ENCODE results near the gene SCGB3A1. TPM values are rescaled to one million over a fixed set of nuclear protein-coding genes. Genes with fewer than 3 reads are reported as not detected.

SCGB3A1 gene
- total RNA-seq, 1 donor: not detected

DNA sequence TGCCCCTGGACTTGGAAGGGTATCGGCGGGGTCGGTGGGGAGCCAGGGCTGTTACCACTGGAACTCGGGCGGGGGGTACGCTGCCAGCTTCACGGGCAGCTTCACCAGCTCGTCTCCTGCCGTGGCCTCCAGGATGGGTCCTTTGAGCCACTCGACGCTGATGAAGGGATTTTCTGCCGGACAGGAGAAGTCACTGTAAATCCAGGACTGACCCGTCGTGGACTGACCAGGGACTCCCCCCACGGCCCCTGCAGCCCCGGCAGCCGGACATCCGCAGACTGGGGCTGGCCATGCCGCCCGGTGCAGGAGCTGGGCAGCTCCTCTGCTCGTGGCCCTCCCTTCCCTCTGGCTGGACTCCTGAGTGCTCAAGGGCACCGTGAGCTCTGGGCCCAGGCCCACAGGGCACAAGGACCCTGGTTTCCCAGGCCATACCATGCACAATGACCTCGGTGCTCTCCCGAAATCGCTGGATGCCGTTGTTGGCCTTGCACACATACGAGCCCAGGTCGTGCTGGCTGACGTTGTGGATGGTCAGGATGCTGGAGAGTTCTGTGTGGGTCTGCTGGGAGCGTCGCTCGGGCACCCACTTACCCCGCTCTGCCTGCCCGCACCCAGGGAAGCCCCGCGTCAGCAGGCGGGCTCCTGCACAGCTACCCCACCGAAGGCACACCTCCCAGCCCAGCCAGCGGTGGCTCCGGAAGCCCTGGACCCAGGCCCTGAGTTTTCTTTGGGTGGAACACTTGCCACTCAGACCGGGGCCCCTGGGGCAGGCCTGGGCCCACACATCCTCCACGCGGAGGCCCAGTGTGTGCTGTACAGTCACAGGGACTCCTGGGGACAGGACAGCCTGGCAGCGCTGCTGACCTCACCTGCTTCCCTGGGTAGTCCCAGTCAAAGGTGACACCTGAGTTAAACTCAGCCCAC lies 37.8 kb upstream of the SCGB3A1 start:
- TF ChIP-seq, protein P1, sequence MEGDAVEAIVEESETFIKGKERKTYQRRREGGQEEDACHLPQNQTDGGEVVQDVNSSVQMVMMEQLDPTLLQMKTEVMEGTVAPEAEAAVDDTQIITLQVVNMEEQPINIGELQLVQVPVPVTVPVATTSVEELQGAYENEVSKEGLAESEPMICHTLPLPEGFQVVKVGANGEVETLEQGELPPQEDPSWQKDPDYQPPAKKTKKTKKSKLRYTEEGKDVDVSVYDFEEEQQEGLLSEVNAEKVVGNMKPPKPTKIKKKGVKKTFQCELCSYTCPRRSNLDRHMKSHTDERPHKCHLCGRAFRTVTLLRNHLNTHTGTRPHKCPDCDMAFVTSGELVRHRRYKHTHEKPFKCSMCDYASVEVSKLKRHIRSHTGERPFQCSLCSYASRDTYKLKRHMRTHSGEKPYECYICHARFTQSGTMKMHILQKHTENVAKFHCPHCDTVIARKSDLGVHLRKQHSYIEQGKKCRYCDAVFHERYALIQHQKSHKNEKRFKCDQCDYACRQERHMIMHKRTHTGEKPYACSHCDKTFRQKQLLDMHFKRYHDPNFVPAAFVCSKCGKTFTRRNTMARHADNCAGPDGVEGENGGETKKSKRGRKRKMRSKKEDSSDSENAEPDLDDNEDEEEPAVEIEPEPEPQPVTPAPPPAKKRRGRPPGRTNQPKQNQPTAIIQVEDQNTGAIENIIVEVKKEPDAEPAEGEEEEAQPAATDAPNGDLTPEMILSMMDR (IDR thresholded peaks at IDR 0.05; ENCODE audit: insufficient read depth, low read length): no peak
- no peak overlapping the region for H3K4me3 ChIP-seq (ENCODE audit: low read depth, low read length)
- DNase-seq (ENCODE audit: low read depth): no peak

DNA sequence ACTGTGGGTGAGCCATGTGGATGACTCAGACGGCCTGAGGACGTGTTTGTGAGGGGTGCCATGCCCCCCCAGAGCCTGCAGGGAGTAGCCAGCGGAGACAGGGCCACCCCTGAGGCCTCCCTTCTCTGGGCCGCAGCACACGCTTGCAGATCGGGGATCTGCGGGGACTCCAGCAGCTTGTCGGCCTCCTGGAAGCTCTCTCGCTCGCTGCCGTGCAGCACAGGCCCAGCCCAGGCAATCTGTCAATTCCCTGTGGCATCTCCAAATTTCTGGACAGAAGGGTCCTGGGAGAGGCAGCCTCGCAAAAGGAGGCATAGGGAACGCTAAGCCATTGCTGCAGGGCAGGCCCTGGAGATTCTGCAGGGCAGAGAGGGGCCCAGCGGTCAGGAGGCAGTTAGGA lies 36.9 kb upstream of the SCGB3A1 start:
- H3K4me3 ChIP-seq (ENCODE audit: low read depth, low read length): no peak overlapping the region
- DNase-seq (ENCODE audit: low read depth): no peak
- TF ChIP-seq, protein P1 (IDR thresholded peaks at IDR 0.05; ENCODE audit: insufficient read depth, low read length): no peak

DNA sequence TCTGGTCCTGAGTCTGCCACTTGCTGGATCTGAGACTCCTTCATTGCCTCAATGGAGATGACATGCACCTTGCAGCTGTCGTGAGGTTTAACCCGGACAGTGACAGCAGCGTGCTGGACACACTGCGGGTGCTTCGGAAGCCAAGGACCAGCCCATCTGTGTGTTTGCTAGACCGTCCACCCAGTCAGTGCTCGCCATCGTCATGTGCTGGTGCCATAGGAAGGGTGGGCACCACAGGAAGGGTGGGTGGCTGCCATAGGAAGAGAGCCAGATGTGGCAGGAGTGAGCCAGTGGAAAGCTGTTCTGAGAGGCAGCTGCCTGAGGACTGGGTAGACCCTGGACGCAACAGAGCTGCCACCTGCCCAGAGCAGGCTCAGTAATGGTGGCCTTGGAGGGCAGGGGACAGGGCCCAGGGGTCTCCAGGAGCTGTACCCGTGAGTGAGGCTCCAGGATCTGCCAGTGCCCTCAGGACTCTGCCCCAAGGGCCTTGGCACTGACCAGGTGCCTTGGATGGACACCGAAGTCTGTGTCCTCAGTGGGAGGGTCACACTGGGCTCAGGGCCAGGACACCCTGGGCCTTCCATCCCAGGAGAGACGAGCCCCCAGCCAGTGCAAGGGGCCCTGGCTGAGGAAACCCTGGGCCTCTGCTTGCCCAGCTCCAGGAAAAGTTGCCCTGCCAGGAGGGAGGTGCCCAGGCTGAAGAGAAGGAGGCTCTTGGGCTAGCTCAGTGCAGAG lies 36.3 kb upstream of the SCGB3A1 start:
- H3K4me3 ChIP-seq (ENCODE audit: low read depth, low read length): no peak overlapping the region
- DNase-seq (ENCODE audit: low read depth): no peak
- TF ChIP-seq, protein P1 (IDR thresholded peaks at IDR 0.05; ENCODE audit: insufficient read depth, low read length): no peak

DNA sequence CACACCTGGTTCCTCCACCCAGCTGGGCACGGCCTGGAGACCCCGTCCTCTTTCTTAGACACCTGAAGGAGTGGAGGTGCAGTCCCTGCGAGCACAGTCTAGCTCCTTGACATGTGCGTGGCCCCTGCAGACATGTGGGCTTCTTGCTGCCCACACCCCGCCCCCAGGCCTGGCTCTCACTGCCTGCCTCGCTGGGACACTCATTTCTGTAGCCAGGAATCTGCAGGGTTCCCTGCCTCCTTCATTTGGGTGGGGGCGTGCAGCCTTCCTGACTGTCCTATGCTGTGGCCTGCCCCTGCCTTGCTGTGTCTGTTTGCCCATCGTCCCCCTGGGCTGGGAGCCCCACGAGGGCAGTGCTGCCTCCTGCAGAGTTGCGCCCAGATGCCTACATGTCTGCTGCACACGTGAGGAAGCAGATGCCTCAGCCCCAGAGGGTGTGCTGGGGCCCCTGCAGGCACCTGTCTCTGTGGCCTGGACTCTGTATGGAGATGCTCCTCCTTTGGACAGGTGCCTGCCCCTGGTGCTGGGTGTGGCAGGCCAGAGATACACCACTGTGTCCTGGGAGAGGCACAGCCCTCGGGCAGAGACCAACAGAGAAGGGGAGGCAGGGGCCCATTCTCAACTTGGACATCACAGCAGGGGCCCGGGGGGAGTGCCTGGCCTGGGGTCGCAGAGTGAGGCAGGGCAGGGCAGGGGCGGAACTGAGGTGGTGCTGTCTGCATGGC lies 35.5 kb upstream of the SCGB3A1 start:
- TF ChIP-seq, protein P1 (IDR thresholded peaks at IDR 0.05; ENCODE audit: insufficient read depth, low read length): no peak
- no peak for DNase-seq (ENCODE audit: low read depth)
- H3K4me3 ChIP-seq (ENCODE audit: low read depth, low read length): no peak overlapping the region

DNA sequence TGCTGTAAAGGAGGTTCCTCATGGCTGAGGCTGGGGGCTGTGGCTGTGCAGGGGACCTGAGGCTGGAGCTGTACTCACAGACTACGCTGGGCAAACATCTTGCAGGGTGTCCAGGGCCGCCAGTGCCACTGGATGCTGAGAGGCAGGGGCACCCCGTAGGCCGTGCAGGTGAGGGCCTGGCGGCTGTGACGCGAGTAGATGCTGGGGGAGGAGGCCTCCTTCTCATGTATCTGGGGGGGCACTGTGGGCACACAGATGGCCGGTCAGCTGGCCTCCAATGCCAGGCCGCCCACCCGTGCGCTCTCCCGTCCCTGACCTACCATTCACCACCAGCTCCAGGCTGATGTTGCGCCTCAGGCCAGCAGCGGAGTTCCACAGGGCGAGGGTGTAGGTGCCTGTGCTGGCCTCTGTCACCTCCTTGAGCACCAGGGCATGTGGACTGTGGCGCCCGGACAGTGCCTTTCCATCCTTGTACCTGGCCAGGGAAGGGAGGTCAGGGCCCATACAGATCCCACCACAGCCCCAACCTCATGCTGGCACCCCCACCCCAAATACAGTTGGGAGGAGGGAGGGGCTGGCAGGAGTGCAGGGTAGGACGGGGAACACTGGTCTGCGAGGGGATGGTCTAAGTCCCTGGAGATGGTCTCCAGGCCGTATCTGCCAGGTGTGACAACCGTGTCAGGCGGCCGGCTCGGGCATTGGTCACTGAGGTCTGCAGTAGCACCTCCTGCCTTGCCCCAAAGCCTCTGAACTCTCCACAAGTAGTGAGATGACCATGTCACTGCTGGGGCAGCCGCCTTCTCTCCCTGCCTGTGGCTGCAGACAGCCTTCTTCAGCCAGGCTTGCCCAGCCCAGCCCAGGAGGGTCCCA lies 34.7 kb upstream of the SCGB3A1 start:
- H3K4me3 ChIP-seq (ENCODE audit: low read depth, low read length): no peak overlapping the region
- TF ChIP-seq, protein P1 (IDR thresholded peaks at IDR 0.05; ENCODE audit: insufficient read depth, low read length): no peak
- DNase-seq (ENCODE audit: low read depth): no peak

All from fibroblast of the aortic adventitia (primary cell).